HG03521 (cell line): Measurements from ENCODE around the gene MED14.

Experiments used
- ATAC-seq: cut with Tn5 transposase; IDR thresholded peaks from one replicate; pipeline ENCODE4 v1.9.1; 2021; ENCODE audit warnings: mild to moderate bottlenecking, moderate library complexity; ENCODE audit not compliant: unreplicated experiment

MED14 gene

GRCh38 chrX:40663880-40664630 lies 71.3 kb downstream of the MED14 start:
- ATAC-seq: no peak

GRCh38 chrX:40663078-40663740 lies 72.1 kb downstream of the MED14 start:
- no peak for ATAC-seq

- no peak for ATAC-seq
Measured at GRCh38 chrX:40661489-40661888, 73.9 kb downstream of the MED14 start.

- no peak for ATAC-seq
Measured at GRCh38 chrX:40660381-40660780, 75.0 kb downstream of the MED14 start.

GRCh38 chrX:40653535-40653934 lies 81.8 kb downstream of the MED14 start:
- ATAC-seq: no peak

GRCh38 chrX:40652664-40653063 lies 82.7 kb downstream of the MED14 start:
- no peak for ATAC-seq

GRCh38 chrX:40651620-40652223 lies 83.6 kb downstream of the MED14 start:
- ATAC-seq: no peak

- peak; percentile 59 for ATAC-seq
Measured at GRCh38 chrX:40647307-40648197, 87.8 kb downstream of the MED14 start, which contains the start of gene CXorf38. CXorf38 (minus strand) TSS chrX:40647561; CDS start chrX:40647520, 41 bp downstream.

GRCh38 chrX:40646489-40647306 lies 88.6 kb downstream of the MED14 start:
- ATAC-seq: peak; percentile 24

GRCh38 chrX:40644821-40645358 lies 90.5 kb downstream of the MED14 start:
- no peak for ATAC-seq

- no peak for ATAC-seq
Measured at GRCh38 chrX:40644176-40644575, 91.2 kb downstream of the MED14 start.

GRCh38 chrX:40637687-40638086 lies 97.7 kb downstream of the MED14 start:
- no peak for ATAC-seq

GRCh38 chrX:40632199-40632598 lies 103.1 kb downstream of the MED14 start:
- ATAC-seq: no peak

GRCh38 chrX:40628506-40628905 lies 106.8 kb downstream of the MED14 start:
- no peak for ATAC-seq

- ATAC-seq: no peak
Measured at GRCh38 chrX:40625294-40625693, 110.0 kb downstream of the MED14 start.

- no peak for ATAC-seq
Measured at GRCh38 chrX:40623665-40624064, 111.7 kb downstream of the MED14 start.

GRCh38 chrX:40623139-40623536 lies 112.2 kb downstream of the MED14 start, which contains the start of gene MPC1L:
MPC1L (plus strand) TSS chrX:40623428; CDS start chrX:40623566, 138 bp downstream.
- ATAC-seq: no peak

- ATAC-seq: no peak
Measured at GRCh38 chrX:40622479-40623138, 112.7 kb downstream of the MED14 start.

- no peak for ATAC-seq
Measured at GRCh38 chrX:40617566-40617965, 117.8 kb downstream of the MED14 start.
